Islet of Langerhans (tissue), 1 donor: ENCODE results near the gene DIPK1C.

Source experiments
- FAIRE-seq: peaks from one replicate; lab custom pipeline; 2011; peaks lifted over from hg19 to GRCh38; lab: Jason Lieb, UNC

The DIPK1C gene

DNA sequence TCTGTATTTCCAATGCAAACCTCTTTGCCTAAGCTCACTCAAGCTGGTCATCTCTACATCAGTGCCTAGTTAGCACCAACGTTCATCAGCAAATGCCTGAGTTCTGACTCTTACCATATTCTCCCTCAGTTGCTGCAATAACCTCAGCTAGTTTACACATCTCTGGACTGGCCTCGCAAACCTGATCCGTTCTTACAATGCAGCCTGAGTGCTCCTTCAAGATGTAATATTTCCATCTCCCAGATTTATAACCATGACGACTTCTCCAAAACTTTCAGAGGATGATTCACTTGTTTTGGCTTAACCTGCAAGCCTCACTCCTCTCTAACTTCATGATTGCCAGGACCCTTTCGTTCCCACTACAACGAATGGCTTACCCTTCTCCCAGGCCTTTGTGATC, 69.7 kb downstream of the DIPK1C start:
- no peak for FAIRE-seq
